ENCODE results near the gene HSDL2. TPM values are rescaled to one million over a fixed set of nuclear protein-coding genes. Genes with fewer than 3 reads are reported as not detected.
A peak's percentile ranks its signal among the peaks of the same experiment; 100 is the strongest.

HSDL2 gene
- polyA plus RNA-seq (2013, experiment 1 of 2): 11.8 TPM
- 12.6 TPM for polyA plus RNA-seq (2013, experiment 2 of 2)

- no CpG with 5 or more reads among the region's 43 CpGs for WGBS (ENCODE audit: extremely low coverage, insufficient coverage, low lambda C conversion rate)
- Histone ChIP-seq H3K36me3 (ENCODE audit: control insufficient read depth, insufficient read depth, low read length) (no peaks in the 10 kb centered on the region), H3K18ac (ENCODE audit: low read length) (peak within 1 kb of the TSS; percentile 70), H3K9ac (ENCODE audit: low read length) (peak within 1 kb of the TSS; percentile 95), H3K79me1 (ENCODE audit: low read length) (no peaks in the 10 kb centered on the region), H3K79me2 (ENCODE audit: control insufficient read depth, insufficient read depth, low read length) (no peaks in the 10 kb centered on the region), H2BK15ac (replicated peaks; ENCODE audit: low read depth) (no peak within 1 kb of the TSS), H3K4ac (ENCODE audit: low read depth, low read length) (peak within 1 kb of the TSS; percentile 62), H3K27ac (ENCODE audit: low read depth, low read length) (peak within 1 kb of the TSS; percentile 74), H3K27me3 (ENCODE audit: insufficient read depth, low read length, poor library complexity) (no peaks in the 10 kb centered on the region), H3K4me2 (ENCODE audit: low read length) (peak within 1 kb of the TSS; percentile 84), H3K4me1 (ENCODE audit: control insufficient read depth, low read depth, low read length) (no peaks in the 10 kb centered on the region), H4K5ac (ENCODE audit: low read length) (no peak within 1 kb of the TSS), H4K8ac (ENCODE audit: low read depth, low read length) (no peak within 1 kb of the TSS), H3K23ac (ENCODE audit: low read length) (peak within 1 kb of the TSS; percentile 69), H2AK5ac (ENCODE audit: low read length) (no peak within 1 kb of the TSS), H3K56ac (ENCODE audit: low read length) (peak within 1 kb of the TSS; percentile 97), H3K4me3 (ENCODE audit: low read length) (peak within 1 kb of the TSS; percentile 84), H2BK120ac (ENCODE audit: low read depth, low read length) (no peak within 1 kb of the TSS), H2BK5ac (ENCODE audit: low read length) (peak within 1 kb of the TSS; percentile 96)
- DNase-seq: no peak
These were observed at the start of gene HSDL2 for GRCh38 chr9:112380102-112380824. HSDL2 (plus strand) TSS chr9:112380108; CDS start chr9:112380164, 56 bp downstream.

- 100% methylated on average over 2 of the region's 4 CpGs for WGBS (ENCODE audit: extremely low coverage, insufficient coverage, low lambda C conversion rate)
- Histone ChIP-seq H4K5ac (ENCODE audit: low read length) (no peak overlapping the region), H3K23ac (ENCODE audit: low read length) (no peak overlapping the region)
These were observed 48.3 kb upstream of the HSDL2 start for GRCh38 chr9:112331674-112331952.

GRCh38 chr9:112332214-112332613 lies 47.7 kb upstream of the HSDL2 start:
- Histone ChIP-seq H2BK5ac (ENCODE audit: low read length) (no peak overlapping the region), H3K56ac (ENCODE audit: low read length) (no peak overlapping the region), H4K8ac (ENCODE audit: low read depth, low read length) (no peak overlapping the region), H2BK15ac (replicated peaks; ENCODE audit: low read depth) (no peak overlapping the region), H2AK5ac (ENCODE audit: low read length) (no peak overlapping the region), H3K4ac (ENCODE audit: low read depth, low read length) (no peak overlapping the region), H3K23ac (ENCODE audit: low read length) (no peak overlapping the region), H3K27me3 (ENCODE audit: insufficient read depth, low read length, poor library complexity) (no peaks in the 10 kb centered on the region), H4K5ac (ENCODE audit: low read length) (no peak overlapping the region), H3K18ac (ENCODE audit: low read length) (no peak overlapping the region), H3K27ac (ENCODE audit: low read depth, low read length) (no peak overlapping the region), H2BK120ac (ENCODE audit: low read depth, low read length) (no peak overlapping the region), H3K4me3 (ENCODE audit: low read length) (peak overlapping the region; percentile 89), H3K4me2 (ENCODE audit: low read length) (no peak overlapping the region), H3K4me1 (ENCODE audit: control insufficient read depth, low read depth, low read length) (no peaks in the 10 kb centered on the region), H3K79me1 (ENCODE audit: low read length) (no peaks in the 10 kb centered on the region), H3K79me2 (ENCODE audit: control insufficient read depth, insufficient read depth, low read length) (peaks cover 35% of the 10 kb centered on the region), H3K9ac (ENCODE audit: low read length) (peak overlapping the region; percentile 95), H3K36me3 (ENCODE audit: control insufficient read depth, insufficient read depth, low read length) (no peaks in the 10 kb centered on the region)
- no CpG with 5 or more reads among the region's 4 CpGs for WGBS (ENCODE audit: extremely low coverage, insufficient coverage, low lambda C conversion rate)
- no peak for DNase-seq

More at GRCh38 chr9:112331674-112331952, 48.3 kb upstream of the HSDL2 start:
- Histone ChIP-seq H3K36me3 (ENCODE audit: control insufficient read depth, insufficient read depth, low read length) (no peaks in the 10 kb centered on the region), H3K9ac (ENCODE audit: low read length) (peak overlapping the region; percentile 21), H3K18ac (ENCODE audit: low read length) (no peak overlapping the region), H3K56ac (ENCODE audit: low read length) (peak overlapping the region; percentile 11), H3K27ac (ENCODE audit: low read depth, low read length) (no peak overlapping the region), H3K27me3 (ENCODE audit: insufficient read depth, low read length, poor library complexity) (no peaks in the 10 kb centered on the region), H3K4ac (ENCODE audit: low read depth, low read length) (no peak overlapping the region), H3K4me1 (ENCODE audit: control insufficient read depth, low read depth, low read length) (no peaks in the 10 kb centered on the region), H3K4me2 (ENCODE audit: low read length) (peak overlapping the region; percentile 10), H3K79me2 (ENCODE audit: control insufficient read depth, insufficient read depth, low read length) (peaks cover 40% of the 10 kb centered on the region), H3K4me3 (ENCODE audit: low read length) (no peak overlapping the region), H3K79me1 (ENCODE audit: low read length) (no peaks in the 10 kb centered on the region), H2BK120ac (ENCODE audit: low read depth, low read length) (no peak overlapping the region), H2BK5ac (ENCODE audit: low read length) (no peak overlapping the region), H2BK15ac (replicated peaks; ENCODE audit: low read depth) (no peak overlapping the region), H2AK5ac (ENCODE audit: low read length) (no peak overlapping the region), H4K8ac (ENCODE audit: low read depth, low read length) (no peak overlapping the region)
- DNase-seq: no peak

- WGBS (ENCODE audit: extremely low coverage, insufficient coverage, low lambda C conversion rate): no CpG with 5 or more reads among the region's 19 CpGs
These were observed 47.3 kb upstream of the HSDL2 start for GRCh38 chr9:112332674-112332976.

DNA sequence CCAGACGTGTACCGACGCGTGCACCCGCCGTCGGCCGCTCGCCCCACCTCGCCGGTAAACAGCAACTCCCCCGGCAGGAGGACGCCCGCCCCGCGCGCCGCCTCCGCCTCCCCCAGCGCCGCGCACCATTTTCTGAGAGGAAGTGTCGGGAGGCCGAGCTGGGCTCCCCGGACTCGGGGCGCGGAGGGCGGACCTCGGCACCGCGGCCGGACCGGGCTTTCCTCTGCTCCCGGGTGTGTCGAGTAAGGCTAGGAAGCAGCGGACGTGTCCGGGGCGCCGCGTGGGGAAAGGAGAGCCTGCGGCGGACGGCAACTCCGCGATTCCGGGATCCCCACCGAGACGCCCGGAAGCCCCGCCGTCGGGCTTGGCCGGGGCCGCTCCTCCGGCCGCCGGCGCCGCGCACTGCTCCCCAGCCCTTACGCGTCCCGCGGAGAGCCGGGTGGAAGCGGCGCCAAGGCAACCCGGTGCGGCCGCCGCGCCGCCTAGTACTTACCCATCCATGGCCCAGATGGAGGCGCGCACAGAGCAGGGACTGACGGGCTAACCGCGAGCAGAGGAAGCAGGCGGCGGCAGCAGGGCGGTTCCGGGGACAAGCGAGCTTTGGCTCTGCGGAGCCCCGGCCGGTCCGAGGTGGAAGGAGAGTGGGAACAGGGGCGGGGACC lies 46.8 kb upstream of the HSDL2 start, which contains the start of gene PTBP3:
TSS of gene PTBP3 (minus strand) at position 643 of the 662 bp plus-strand sequence. CDS start 35,754 bp downstream, outside the sequence.
- H3K27ac ChIP-seq (ENCODE audit: low read depth, low read length): peak within 1 kb of the TSS; percentile 100
- peak within 1 kb of the TSS; percentile 98 for H3K56ac ChIP-seq (ENCODE audit: low read length)
- H3K9ac ChIP-seq (ENCODE audit: low read length): peak within 1 kb of the TSS; percentile 95
- no peaks in the 10 kb centered on the region for H3K36me3 ChIP-seq (ENCODE audit: control insufficient read depth, insufficient read depth, low read length)
- H4K5ac ChIP-seq (ENCODE audit: low read length): no peak within 1 kb of the TSS
- H3K27me3 ChIP-seq (ENCODE audit: insufficient read depth, low read length, poor library complexity): no peaks in the 10 kb centered on the region
- H2BK5ac ChIP-seq (ENCODE audit: low read length): peak within 1 kb of the TSS; percentile 69
- no peaks in the 10 kb centered on the region for H3K4me1 ChIP-seq (ENCODE audit: control insufficient read depth, low read depth, low read length)
- H4K8ac ChIP-seq (ENCODE audit: low read depth, low read length): no peak within 1 kb of the TSS
- H3K4ac ChIP-seq (ENCODE audit: low read depth, low read length): peak within 1 kb of the TSS; percentile 70
- DNase-seq: peak; percentile 85
- H3K79me1 ChIP-seq (ENCODE audit: low read length): no peaks in the 10 kb centered on the region
- no CpG with 5 or more reads among the region's 90 CpGs for WGBS (ENCODE audit: extremely low coverage, insufficient coverage, low lambda C conversion rate)
- peak within 1 kb of the TSS; percentile 99 for H3K18ac ChIP-seq (ENCODE audit: low read length)
- H3K4me2 ChIP-seq (ENCODE audit: low read length): peak within 1 kb of the TSS; percentile 77
- H3K4me3 ChIP-seq (ENCODE audit: low read length): peak within 1 kb of the TSS; percentile 89
- peak within 1 kb of the TSS; percentile 64 for H2BK120ac ChIP-seq (ENCODE audit: low read depth, low read length)
- no peak within 1 kb of the TSS for H2BK15ac ChIP-seq (replicated peaks; ENCODE audit: low read depth)
- H3K79me2 ChIP-seq (ENCODE audit: control insufficient read depth, insufficient read depth, low read length): peaks cover 30% of the 10 kb centered on the region
- no peak within 1 kb of the TSS for H2AK5ac ChIP-seq (ENCODE audit: low read length)
- H3K23ac ChIP-seq (ENCODE audit: low read length): peak within 1 kb of the TSS; percentile 15

More at GRCh38 chr9:112332674-112332976, 47.3 kb upstream of the HSDL2 start:
- H2BK15ac ChIP-seq (replicated peaks; ENCODE audit: low read depth): no peak overlapping the region
- peak overlapping the region; percentile 89 for H3K4me3 ChIP-seq (ENCODE audit: low read length)
- H3K4ac ChIP-seq (ENCODE audit: low read depth, low read length): peak overlapping the region; percentile 57
- peak overlapping the region; percentile 33 for H2BK5ac ChIP-seq (ENCODE audit: low read length)
- no peak overlapping the region for H2BK120ac ChIP-seq (ENCODE audit: low read depth, low read length)
- H3K79me1 ChIP-seq (ENCODE audit: low read length): no peaks in the 10 kb centered on the region
- H3K36me3 ChIP-seq (ENCODE audit: control insufficient read depth, insufficient read depth, low read length): no peaks in the 10 kb centered on the region
- no peak overlapping the region for H4K8ac ChIP-seq (ENCODE audit: low read depth, low read length)
- no peaks in the 10 kb centered on the region for H3K27me3 ChIP-seq (ENCODE audit: insufficient read depth, low read length, poor library complexity)
- H3K9ac ChIP-seq (ENCODE audit: low read length): peak overlapping the region; percentile 95
- H3K4me2 ChIP-seq (ENCODE audit: low read length): peak overlapping the region; percentile 24
- no peak overlapping the region for H4K5ac ChIP-seq (ENCODE audit: low read length)
- no peaks in the 10 kb centered on the region for H3K4me1 ChIP-seq (ENCODE audit: control insufficient read depth, low read depth, low read length)
- no peak overlapping the region for H2AK5ac ChIP-seq (ENCODE audit: low read length)
- H3K18ac ChIP-seq (ENCODE audit: low read length): peak overlapping the region; percentile 85
- DNase-seq: no peak
- peak overlapping the region; percentile 100 for H3K27ac ChIP-seq (ENCODE audit: low read depth, low read length)
- H3K56ac ChIP-seq (ENCODE audit: low read length): peak overlapping the region; percentile 98
- peaks cover 32% of the 10 kb centered on the region for H3K79me2 ChIP-seq (ENCODE audit: control insufficient read depth, insufficient read depth, low read length)
- no peak overlapping the region for H3K23ac ChIP-seq (ENCODE audit: low read length)
